ENCODE results near the gene DYNLT1. TPM values are rescaled to one million over a fixed set of nuclear protein-coding genes. Genes with fewer than 3 reads are reported as not detected.

DYNLT1 gene
- total RNA-seq, 6 donors from 2014 or later: 49.2 to 119 (median 100) TPM

- Histone ChIP-seq H3K27me3 (no peaks in the 10 kb centered on the region), H3K27ac (peak overlapping the region; percentile 57 to 80 (median 69)), H3K4me3 (no peak overlapping the region), H3K36me3 (no peaks in the 10 kb centered on the region), H3K4me1 (peaks cover 13 to 39% (median 19%) of the 10 kb centered on the region in 4 donors), H3K9me3 (no peaks in the 10 kb centered on the region)
- TF ChIP-seq, protein P1, sequence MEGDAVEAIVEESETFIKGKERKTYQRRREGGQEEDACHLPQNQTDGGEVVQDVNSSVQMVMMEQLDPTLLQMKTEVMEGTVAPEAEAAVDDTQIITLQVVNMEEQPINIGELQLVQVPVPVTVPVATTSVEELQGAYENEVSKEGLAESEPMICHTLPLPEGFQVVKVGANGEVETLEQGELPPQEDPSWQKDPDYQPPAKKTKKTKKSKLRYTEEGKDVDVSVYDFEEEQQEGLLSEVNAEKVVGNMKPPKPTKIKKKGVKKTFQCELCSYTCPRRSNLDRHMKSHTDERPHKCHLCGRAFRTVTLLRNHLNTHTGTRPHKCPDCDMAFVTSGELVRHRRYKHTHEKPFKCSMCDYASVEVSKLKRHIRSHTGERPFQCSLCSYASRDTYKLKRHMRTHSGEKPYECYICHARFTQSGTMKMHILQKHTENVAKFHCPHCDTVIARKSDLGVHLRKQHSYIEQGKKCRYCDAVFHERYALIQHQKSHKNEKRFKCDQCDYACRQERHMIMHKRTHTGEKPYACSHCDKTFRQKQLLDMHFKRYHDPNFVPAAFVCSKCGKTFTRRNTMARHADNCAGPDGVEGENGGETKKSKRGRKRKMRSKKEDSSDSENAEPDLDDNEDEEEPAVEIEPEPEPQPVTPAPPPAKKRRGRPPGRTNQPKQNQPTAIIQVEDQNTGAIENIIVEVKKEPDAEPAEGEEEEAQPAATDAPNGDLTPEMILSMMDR (IDR thresholded peaks at IDR 0.05): no peak
- peak in 1 of 4 donors; percentile 6 for TF ChIP-seq EP300 (IDR thresholded peaks at IDR 0.05)
- TF ChIP-seq POLR2AphosphoS5 (IDR thresholded peaks at IDR 0.05): no peak
- no peak for TF ChIP-seq POLR2A (IDR thresholded peaks at IDR 0.05)
- 47 to 48% methylated on average over 4 of the region's 4 CpGs for WGBS, 2 donors
- DNase-seq (peak in 1 of 2 donors; percentile 78), ATAC-seq (ENCODE audit: low FRiP score in 2 of 2) (peak in 1 of 2 donors; percentile 86)
These were observed 41.8 kb upstream of the DYNLT1 start for GRCh38 chr6:158686311-158686710.

DNA sequence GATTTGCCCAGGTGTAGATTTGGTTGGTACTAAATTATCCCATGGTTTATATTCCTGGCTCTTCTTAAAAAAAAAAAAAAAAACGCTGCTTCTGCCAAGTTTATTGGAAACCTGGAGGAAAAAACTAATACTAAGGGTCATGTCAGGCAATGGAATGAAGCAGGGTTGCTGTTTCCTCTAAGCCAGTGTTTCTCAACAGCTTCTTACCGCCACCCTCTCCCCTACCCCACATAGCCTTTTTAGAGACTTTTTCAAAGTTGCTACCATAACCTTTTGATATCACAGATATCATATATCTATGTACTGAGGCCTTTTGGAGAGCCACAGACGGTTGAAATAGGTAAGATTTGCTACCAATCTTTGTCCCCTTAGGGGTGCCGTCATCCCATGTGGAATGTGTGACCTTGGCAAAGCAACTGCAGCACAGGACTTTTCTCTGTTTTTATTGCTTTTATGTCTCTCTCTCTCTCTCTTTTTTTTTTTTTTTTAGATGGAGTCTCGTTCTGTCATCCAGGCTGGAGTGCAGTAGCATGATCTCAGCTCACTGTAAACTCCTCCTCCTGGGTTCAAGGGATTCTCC is 40.3 kb upstream of the DYNLT1 start:
- Histone ChIP-seq H3K4me3 (no peak overlapping the region), H3K27ac (peak overlapping the region in 1 of 4 donors; percentile 80), H3K9me3 (no peaks in the 10 kb centered on the region), H3K4me1 (peaks cover 13 to 37% (median 19%) of the 10 kb centered on the region in 4 donors), H3K36me3 (no peaks in the 10 kb centered on the region), H3K27me3 (no peaks in the 10 kb centered on the region)
- TF ChIP-seq POLR2A (IDR thresholded peaks at IDR 0.05): no peak
- TF ChIP-seq POLR2AphosphoS5 (IDR thresholded peaks at IDR 0.05): no peak
- TF ChIP-seq, protein P1 (IDR thresholded peaks at IDR 0.05): no peak
- no peak for TF ChIP-seq EP300 (IDR thresholded peaks at IDR 0.05)
- WGBS, 2 donors: 48 to 52% methylated on average over 5 of the region's 5 CpGs
- no peak for DNase-seq
- no peak for ATAC-seq (ENCODE audit: low FRiP score in 2 of 2)

GRCh38 chr6:158684311-158684710 is 39.8 kb upstream of the DYNLT1 start:
- 90 to 99% methylated on average over 5 of the region's 5 CpGs for whole genome bisulfite sequencing, 2 donors
- Histone ChIP-seq H3K4me1 (peaks cover 13 to 37% (median 19%) of the 10 kb centered on the region in 4 donors), H3K9me3 (no peaks in the 10 kb centered on the region), H3K27ac (no peak overlapping the region), H3K4me3 (no peak overlapping the region), H3K36me3 (no peaks in the 10 kb centered on the region), H3K27me3 (no peaks in the 10 kb centered on the region)
- ATAC-seq (ENCODE audit: low FRiP score in 2 of 2) (no peak), DNase-seq (no peak)
- TF ChIP-seq, protein P1 (IDR thresholded peaks at IDR 0.05): no peak
- no peak for TF ChIP-seq POLR2AphosphoS5 (IDR thresholded peaks at IDR 0.05)
- no peak for TF ChIP-seq POLR2A (IDR thresholded peaks at IDR 0.05)
- no peak for TF ChIP-seq EP300 (IDR thresholded peaks at IDR 0.05)

GRCh38 chr6:158680481-158680880 is 35.9 kb upstream of the DYNLT1 start:
- WGBS, 2 donors: 90 to 92% methylated on average over 6 of the region's 6 CpGs
- DNase-seq (no peak), ATAC-seq (ENCODE audit: low FRiP score in 2 of 2) (no peak)
- TF ChIP-seq POLR2A (IDR thresholded peaks at IDR 0.05): no peak
- TF ChIP-seq POLR2AphosphoS5 (IDR thresholded peaks at IDR 0.05): no peak
- TF ChIP-seq EP300 (IDR thresholded peaks at IDR 0.05): no peak
- TF ChIP-seq, protein P1 (IDR thresholded peaks at IDR 0.05): no peak
- Histone ChIP-seq H3K4me1 (peaks cover 3 to 10% (median 6%) of the 10 kb centered on the region in 4 donors), H3K27ac (no peak overlapping the region), H3K9me3 (no peaks in the 10 kb centered on the region), H3K27me3 (no peaks in the 10 kb centered on the region), H3K4me3 (no peak overlapping the region), H3K36me3 (no peaks in the 10 kb centered on the region)

DNA sequence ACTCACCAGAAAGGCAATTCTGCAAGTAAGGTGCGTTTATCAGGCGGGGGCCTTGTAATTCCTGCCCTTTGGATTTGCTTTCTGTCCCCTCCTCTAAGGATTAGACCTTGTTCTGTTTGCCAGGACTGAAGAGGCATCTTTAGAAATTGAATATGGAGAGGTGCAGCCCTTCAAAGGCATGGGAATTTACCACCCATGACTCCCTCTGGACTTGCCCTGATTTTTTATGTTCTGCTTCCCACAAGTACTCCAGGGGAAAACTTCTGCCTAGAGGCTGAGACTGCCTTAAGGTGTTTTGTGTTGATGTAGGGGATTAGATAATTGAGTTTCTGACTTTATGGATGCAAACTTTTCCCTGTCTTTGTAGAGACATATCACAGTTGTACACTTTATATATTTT is 35.5 kb upstream of the DYNLT1 start:
- WGBS, 2 donors: 88 to 91% methylated on average over 2 of the region's 2 CpGs

More for the DNA sequence above, 35.5 kb upstream of the DYNLT1 start:
- H3K27ac ChIP-seq: no peak overlapping the region
- no peaks in the 10 kb centered on the region for H3K27me3 ChIP-seq
- H3K4me3 ChIP-seq: no peak overlapping the region
- no peaks in the 10 kb centered on the region for H3K9me3 ChIP-seq
- no peak for TF ChIP-seq POLR2A (IDR thresholded peaks at IDR 0.05)
- no peak for TF ChIP-seq EP300 (IDR thresholded peaks at IDR 0.05)
- TF ChIP-seq, protein P1 (IDR thresholded peaks at IDR 0.05): no peak
- no peak for TF ChIP-seq POLR2AphosphoS5 (IDR thresholded peaks at IDR 0.05)
- no peak for DNase-seq
- H3K4me1 ChIP-seq: peaks cover 0 to 7% (median 5%) of the 10 kb centered on the region in 4 donors
- H3K36me3 ChIP-seq: no peaks in the 10 kb centered on the region
- no peak for ATAC-seq (ENCODE audit: low FRiP score in 2 of 2)

Measured in upper lobe of left lung (tissue), 6 donors.